ENCODE results near the gene PPP6R2.
A peak's percentile ranks its signal among the peaks of the same experiment; 100 is the strongest.

Gene PPP6R2

GRCh38 chr22:50298937-50299784, 44.0 kb upstream of the PPP6R2 start:
- peak overlapping the region; percentile 20 for H3K4me3 ChIP-seq (ENCODE audit: low read length)
- TF ChIP-seq, protein P1, sequence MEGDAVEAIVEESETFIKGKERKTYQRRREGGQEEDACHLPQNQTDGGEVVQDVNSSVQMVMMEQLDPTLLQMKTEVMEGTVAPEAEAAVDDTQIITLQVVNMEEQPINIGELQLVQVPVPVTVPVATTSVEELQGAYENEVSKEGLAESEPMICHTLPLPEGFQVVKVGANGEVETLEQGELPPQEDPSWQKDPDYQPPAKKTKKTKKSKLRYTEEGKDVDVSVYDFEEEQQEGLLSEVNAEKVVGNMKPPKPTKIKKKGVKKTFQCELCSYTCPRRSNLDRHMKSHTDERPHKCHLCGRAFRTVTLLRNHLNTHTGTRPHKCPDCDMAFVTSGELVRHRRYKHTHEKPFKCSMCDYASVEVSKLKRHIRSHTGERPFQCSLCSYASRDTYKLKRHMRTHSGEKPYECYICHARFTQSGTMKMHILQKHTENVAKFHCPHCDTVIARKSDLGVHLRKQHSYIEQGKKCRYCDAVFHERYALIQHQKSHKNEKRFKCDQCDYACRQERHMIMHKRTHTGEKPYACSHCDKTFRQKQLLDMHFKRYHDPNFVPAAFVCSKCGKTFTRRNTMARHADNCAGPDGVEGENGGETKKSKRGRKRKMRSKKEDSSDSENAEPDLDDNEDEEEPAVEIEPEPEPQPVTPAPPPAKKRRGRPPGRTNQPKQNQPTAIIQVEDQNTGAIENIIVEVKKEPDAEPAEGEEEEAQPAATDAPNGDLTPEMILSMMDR (conservative IDR thresholded peaks at IDR 0.05; ENCODE audit: low read length): no peak
- DNase-seq (ENCODE audit: low read depth): peak; percentile 33

DNA sequence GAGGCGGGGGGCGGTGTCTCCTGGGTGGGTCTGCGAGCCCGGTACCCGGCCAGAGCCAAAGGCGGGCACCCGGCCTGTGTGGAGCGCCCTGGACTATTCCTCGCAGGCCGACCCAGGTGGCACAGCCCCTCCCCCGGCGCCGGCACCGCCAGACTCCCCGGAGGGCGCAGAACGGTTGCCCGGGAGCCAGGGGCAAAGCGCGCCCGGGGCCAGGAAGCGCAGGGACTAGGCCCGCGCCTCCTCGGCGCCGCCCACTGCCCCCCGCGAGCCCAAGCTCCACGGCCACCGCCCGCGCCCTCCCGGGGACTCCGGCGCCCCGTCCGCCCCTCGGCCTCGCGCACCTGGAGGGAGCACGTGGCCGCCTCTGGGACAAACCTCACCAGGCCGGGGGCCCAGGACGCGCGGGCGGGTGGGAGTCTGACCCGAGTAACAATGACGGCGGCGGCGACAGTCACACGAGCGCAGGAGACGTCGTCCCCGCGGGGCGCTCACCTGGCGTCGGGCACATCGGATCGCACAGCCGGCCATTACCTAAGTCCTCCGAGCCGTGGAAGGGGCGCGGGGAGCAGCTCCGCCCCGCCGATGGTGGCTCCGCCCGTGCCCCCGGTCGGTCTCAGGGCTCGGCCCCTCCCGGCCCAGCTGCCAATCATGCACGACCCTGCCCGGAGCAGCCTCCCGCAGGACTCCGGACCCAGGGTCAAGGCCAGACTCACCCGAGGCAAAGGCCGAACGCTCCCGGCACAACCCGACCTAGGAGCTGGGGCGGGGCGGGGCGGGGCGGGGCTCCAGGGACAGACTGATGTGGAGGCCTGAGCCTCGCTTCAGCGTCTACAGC, 43.1 kb upstream of the PPP6R2 start:
- no peak for DNase-seq (ENCODE audit: low read depth)
- TF ChIP-seq, protein P1 (conservative IDR thresholded peaks at IDR 0.05; ENCODE audit: low read length): no peak
- H3K4me3 ChIP-seq (ENCODE audit: low read length): peak overlapping the region; percentile 43

DNA sequence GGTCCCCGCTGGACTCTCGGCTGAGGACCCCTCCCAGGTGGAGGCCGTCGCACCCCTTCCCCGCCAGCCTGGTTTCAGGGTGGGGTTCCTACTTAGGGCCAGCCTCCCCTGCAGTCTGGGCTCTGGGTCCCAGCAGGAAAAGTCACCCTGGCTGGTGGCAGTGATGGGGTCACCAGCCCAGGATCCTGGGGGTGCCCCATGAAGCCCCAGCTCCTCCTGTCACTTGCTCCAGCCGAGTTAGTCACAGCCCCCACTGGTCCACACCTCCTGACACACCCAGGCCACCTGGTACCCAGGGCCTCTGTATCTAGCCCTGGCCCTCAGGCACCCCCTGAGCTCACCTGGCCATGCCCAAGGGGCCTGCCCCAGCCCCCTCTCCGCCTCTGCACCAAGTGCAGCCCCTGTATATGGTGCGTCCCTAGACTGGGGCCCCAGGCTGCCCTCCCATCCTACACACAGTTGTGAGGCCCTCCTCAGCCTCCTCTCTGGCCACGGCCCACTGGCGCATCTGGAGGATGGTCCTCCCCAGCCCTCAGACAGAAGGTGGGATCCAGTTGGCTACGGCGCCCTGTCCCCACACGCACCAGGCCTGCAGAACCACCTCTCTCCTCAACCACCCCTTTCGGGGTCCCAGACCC, 42.4 kb upstream of the PPP6R2 start:
- TF ChIP-seq, protein P1 (conservative IDR thresholded peaks at IDR 0.05; ENCODE audit: low read length): no peak

GRCh38 chr22:50301581-50301991, 41.5 kb upstream of the PPP6R2 start:
- DNase-seq (ENCODE audit: low read depth): no peak
- TF ChIP-seq, protein P1 (conservative IDR thresholded peaks at IDR 0.05; ENCODE audit: low read length): no peak
- H3K4me3 ChIP-seq (ENCODE audit: low read length): no peak overlapping the region

More for the DNA sequence above, 42.4 kb upstream of the PPP6R2 start:
- DNase-seq (ENCODE audit: low read depth): no peak
- H3K4me3 ChIP-seq (ENCODE audit: low read length): peak overlapping the region; percentile 39

GRCh38 chr22:50302041-50302541, 41.0 kb upstream of the PPP6R2 start:
- peak; percentile 24 for DNase-seq (ENCODE audit: low read depth)
- H3K4me3 ChIP-seq (ENCODE audit: low read length): no peak overlapping the region; the same call in none of the 2 replicates
- TF ChIP-seq, protein P1 (conservative IDR thresholded peaks at IDR 0.05; ENCODE audit: low read length): no peak

DNA sequence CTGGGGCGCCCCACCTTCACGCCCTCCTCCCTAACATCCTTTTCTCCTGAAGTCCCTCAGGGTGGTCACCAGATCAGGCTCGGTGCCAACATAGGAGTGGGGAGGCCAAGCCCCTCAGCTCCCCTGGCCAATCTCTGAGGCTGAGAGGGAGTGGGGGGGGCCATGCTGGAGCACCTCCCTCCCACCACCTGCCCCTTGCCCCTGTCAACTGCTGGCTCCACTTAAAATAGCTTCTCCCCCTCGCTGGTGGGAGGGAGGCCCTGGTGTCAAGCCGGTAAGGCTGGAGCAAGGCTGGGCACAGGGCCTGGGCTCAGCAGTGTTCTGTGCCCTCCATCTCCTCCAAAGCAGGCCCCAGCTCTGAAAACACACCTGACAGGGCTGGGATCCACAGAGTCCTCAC, 40.6 kb upstream of the PPP6R2 start:
- TF ChIP-seq, protein P1 (conservative IDR thresholded peaks at IDR 0.05; ENCODE audit: low read length): no peak
- DNase-seq (ENCODE audit: low read depth): no peak
- H3K4me3 ChIP-seq (ENCODE audit: low read length): no peak overlapping the region
